HG03095 (cell line): ENCODE measurements around the gene ITGA1.
"Not testable (repeated sequence)": the region's sequence is repeated elsewhere in the genome, so short reads cannot be mapped to it uniquely, and the experiment has no call there.

Experiments
- ATAC-seq: cut with Tn5 transposase; IDR thresholded peaks from one replicate; pipeline ENCODE4 v1.9.1; 2021; ENCODE audit warnings: moderate library complexity; ENCODE audit not compliant: unreplicated experiment

Gene ITGA1

GRCh38 chr5:52800394-52801213 is 12.9 kb downstream of the ITGA1 start:
- peak; percentile 36 for ATAC-seq

- ATAC-seq = no peak
Measured at GRCh38 chr5:52801329-52801728, 13.6 kb downstream of the ITGA1 start.

- no peak for ATAC-seq
Measured at GRCh38 chr5:52802272-52802973, 14.7 kb downstream of the ITGA1 start.

- no peak for ATAC-seq
Measured at GRCh38 chr5:52802974-52803336, 15.2 kb downstream of the ITGA1 start.

- no peak for ATAC-seq
Measured at GRCh38 chr5:52804387-52804791, 16.7 kb downstream of the ITGA1 start.

GRCh38 chr5:52804981-52805380 is 17.3 kb downstream of the ITGA1 start:
- no peak for ATAC-seq

- ATAC-seq = no peak
Measured at GRCh38 chr5:52805615-52806014, 17.9 kb downstream of the ITGA1 start.

GRCh38 chr5:52807037-52807436 is 19.3 kb downstream of the ITGA1 start:
- ATAC-seq = no peak

- ATAC-seq = no peak
Measured at GRCh38 chr5:52807723-52808122, 20.0 kb downstream of the ITGA1 start.

- ATAC-seq = no peak
Measured at GRCh38 chr5:52808316-52808901, 20.7 kb downstream of the ITGA1 start.

- no peak for ATAC-seq
Measured at GRCh38 chr5:52809884-52810283, 22.2 kb downstream of the ITGA1 start.

GRCh38 chr5:52810426-52810825 is 22.7 kb downstream of the ITGA1 start:
- ATAC-seq = no peak

- ATAC-seq = no peak
Measured at GRCh38 chr5:52811067-52811749, 23.5 kb downstream of the ITGA1 start.

GRCh38 chr5:52814352-52815148 is 26.8 kb downstream of the ITGA1 start:
- ATAC-seq = no peak

- ATAC-seq = no peak
Measured at GRCh38 chr5:52817818-52818217, 30.1 kb downstream of the ITGA1 start.

GRCh38 chr5:52818360-52818759 is 30.6 kb downstream of the ITGA1 start:
- no peak for ATAC-seq

GRCh38 chr5:52818807-52819206 is 31.1 kb downstream of the ITGA1 start:
- ATAC-seq = not testable (repeated sequence)

- ATAC-seq = no peak
Measured at GRCh38 chr5:52821901-52822300, 34.2 kb downstream of the ITGA1 start.

- ATAC-seq = no peak
Measured at GRCh38 chr5:52822437-52822836, 34.7 kb downstream of the ITGA1 start.

- ATAC-seq = no peak
Measured at GRCh38 chr5:52824827-52825226, 37.1 kb downstream of the ITGA1 start.

GRCh38 chr5:52825826-52826225 is 38.1 kb downstream of the ITGA1 start:
- ATAC-seq = peak; percentile 94
